Measurements from ENCODE around the gene LAMA2.

Gene LAMA2

DNA sequence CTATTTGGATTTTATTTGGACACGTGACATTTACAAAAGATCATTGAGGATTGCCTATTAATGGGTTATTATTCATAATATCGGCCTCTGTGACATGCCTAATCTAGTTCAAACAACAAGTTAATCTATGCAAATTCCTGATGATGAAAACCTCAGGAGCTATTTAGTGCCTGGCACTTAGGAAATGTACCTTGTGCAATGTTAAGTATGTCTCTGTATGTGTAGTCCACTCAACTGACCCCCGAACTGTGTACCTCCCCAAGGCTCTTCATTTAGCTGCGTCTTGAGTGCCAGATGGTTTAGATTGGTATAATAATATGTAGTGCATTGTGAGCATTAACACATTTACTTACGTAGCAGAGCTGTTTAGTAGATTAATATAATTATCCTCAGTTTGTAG lies 6.9 kb downstream of the LAMA2 start:
- DNase-seq (ENCODE audit: low spot score) = no peak
- no peak for TF ChIP-seq CTCF (IDR thresholded peaks at IDR 0.05; ENCODE audit: extremely low read depth, insufficient read depth, missing control alignments)
- in situ Hi-C loops (cut with MboI; ENCODE audit: low pct_unique_long_range_greater_than_20kb, low sequenced_read_pairs, unreplicated experiment) = no loop called here

DNA sequence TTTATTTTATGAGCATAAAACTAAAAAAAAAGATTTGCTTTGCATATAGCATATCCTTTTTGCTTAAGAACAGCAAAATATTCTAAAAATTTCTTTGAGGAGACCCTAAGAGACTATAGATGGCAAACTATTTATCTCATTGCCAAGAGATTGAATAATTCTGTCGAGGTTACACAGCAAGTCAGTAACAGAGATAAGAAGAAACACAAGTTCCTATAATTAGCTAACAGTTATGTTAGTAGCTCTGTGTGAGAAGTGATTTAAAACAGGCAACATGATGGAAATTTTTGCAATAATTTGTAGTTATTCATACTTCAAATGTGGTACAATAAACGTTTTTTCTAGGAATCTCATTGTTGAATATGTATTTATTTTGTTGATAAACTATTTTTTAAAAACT lies 9.1 kb downstream of the LAMA2 start:
- no peak for DNase-seq (ENCODE audit: low spot score)
- in situ Hi-C loops (cut with MboI; ENCODE audit: low pct_unique_long_range_greater_than_20kb, low sequenced_read_pairs, unreplicated experiment) = no loop called here
- no peak for TF ChIP-seq CTCF (IDR thresholded peaks at IDR 0.05; ENCODE audit: extremely low read depth, insufficient read depth, missing control alignments)

DNA sequence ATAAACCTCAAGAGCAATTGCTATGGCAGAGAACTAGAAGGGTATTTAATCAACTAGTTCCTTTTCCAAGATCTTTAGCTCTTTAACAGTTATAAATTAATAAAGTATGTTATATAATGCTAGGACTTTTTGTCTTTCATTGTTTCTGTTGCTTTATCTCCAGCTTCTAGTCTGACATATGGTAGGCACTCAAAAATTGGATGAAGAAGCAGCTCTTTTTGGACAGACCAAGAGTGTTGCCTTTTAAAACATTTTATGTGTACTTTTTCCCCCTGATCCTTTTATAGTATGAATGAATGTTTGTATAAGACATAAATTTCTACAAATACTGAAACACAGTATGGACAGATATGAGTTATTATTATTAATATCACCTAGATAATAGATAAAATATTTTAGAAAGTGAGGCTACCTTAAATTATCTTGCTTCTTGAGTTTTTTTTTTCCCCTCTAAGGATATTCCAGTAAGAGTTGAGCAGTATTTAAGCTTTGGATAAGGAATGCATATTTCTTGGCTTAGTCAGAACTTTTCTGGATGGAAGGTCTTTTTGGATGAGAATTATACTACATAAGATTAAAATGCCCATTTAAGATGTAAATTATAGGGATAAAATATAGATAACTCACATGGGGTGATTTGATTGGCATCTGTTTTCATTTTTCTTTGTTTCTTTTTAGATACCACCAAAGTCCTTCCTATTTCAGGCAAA lies 16.6 kb downstream of the LAMA2 start:
- in situ Hi-C loops (cut with MboI; ENCODE audit: low pct_unique_long_range_greater_than_20kb, low sequenced_read_pairs, unreplicated experiment) = no loop called here
- no peak for TF ChIP-seq CTCF (IDR thresholded peaks at IDR 0.05; ENCODE audit: extremely low read depth, insufficient read depth, missing control alignments)
- no peak for DNase-seq (ENCODE audit: low spot score)

DNA sequence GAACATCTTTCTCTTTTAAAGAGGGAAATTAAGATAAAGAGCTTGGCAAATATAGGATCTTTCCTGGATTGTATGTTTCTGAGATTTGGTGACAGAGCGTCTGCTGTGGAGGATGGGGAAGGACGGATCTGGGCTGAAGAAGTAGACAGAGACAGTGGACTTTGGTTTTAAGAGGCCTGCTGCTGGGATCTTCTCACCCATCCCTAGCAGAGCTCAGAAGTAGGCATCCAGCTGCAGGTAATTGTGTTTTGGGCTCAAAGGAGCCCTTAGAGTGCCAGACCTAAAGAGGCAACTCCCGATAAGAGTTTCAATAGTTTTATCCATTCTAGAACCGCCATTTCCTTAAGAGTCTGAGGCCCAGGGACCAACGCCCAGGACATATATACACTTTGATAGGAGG lies 20.8 kb downstream of the LAMA2 start:
- in situ Hi-C loops (cut with MboI; ENCODE audit: low pct_unique_long_range_greater_than_20kb, low sequenced_read_pairs, unreplicated experiment) = no loop called here
- no peak for TF ChIP-seq CTCF (IDR thresholded peaks at IDR 0.05; ENCODE audit: extremely low read depth, insufficient read depth, missing control alignments)
- no peak for DNase-seq (ENCODE audit: low spot score)

DNA sequence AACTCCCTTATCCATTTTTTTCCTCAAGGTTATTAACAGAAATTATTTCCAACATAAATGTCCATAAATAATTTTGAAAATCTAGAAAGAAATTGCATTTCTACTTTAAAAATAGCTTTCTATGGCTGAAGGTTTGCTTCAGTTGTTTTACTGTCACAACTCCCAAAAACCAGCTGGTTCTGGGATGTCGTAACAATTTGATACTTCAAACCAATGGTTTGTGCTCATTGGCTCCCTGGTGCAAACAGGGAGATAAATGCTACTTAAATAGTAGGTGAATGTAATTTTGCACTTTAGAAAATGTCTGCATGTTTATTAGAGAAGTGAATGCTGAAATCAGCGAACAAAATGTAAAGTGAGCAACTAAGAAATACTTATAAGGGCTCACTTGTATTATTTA lies 31.1 kb downstream of the LAMA2 start:
- TF ChIP-seq CTCF (IDR thresholded peaks at IDR 0.05; ENCODE audit: extremely low read depth, insufficient read depth, missing control alignments) = no peak
- DNase-seq (ENCODE audit: low spot score) = no peak
- in situ Hi-C loops (cut with MboI; ENCODE audit: low pct_unique_long_range_greater_than_20kb, low sequenced_read_pairs, unreplicated experiment) = no loop called here

DNA sequence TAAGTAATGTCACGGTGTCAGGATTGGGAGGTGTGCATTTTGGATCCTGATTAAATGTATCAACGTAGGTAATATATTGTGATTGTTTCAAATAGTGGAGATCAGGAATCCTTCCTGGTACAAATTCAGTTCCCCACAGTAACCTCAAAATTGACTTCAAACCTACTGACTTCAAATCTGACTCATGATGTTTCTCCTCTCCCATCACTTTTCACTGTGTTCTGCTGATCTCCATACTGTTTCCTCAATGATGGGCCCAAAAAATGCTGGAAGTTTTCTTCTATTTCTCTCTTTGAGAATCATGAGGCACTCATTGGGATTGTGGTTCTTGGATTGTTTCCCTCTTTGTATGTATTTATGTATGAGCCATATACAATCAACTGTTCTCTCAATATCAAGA lies 35.9 kb downstream of the LAMA2 start:
- in situ Hi-C loops (cut with MboI; ENCODE audit: low pct_unique_long_range_greater_than_20kb, low sequenced_read_pairs, unreplicated experiment) = no loop called here
- no peak for TF ChIP-seq CTCF (IDR thresholded peaks at IDR 0.05; ENCODE audit: extremely low read depth, insufficient read depth, missing control alignments)
- DNase-seq (ENCODE audit: low spot score) = no peak
